HepG2 (cell line): ENCODE data around the gene TPST1.

Experiments
- AGO2 ChIP-seq: fragments of 200-400 bp; formaldehyde crosslinking; optimal IDR thresholded peaks from 2 replicates; pipeline ENCODE3; 2017; ENCODE audit warnings: mild to moderate bottlenecking, low read depth, low read length, moderate library complexity
- BCL6 ChIP-seq: IDR thresholded peaks from 2 replicates; pipeline ENCODE4 v1.6.1; 2016; ENCODE audit warnings: missing genetic modification reagents, missing compliant biosample characterization
- CEBPZ ChIP-seq: IDR thresholded peaks from 2 replicates; pipeline ENCODE4 v1.6.1; 2012; ENCODE audit warnings: low read length, improper control_type of control experiment
- MED8 ChIP-seq: sonication (generic); formaldehyde crosslinking; IDR thresholded peaks from 2 replicates; pipeline ENCODE4 v1.8.1; 2023; ENCODE audit warnings: mild to moderate bottlenecking, missing genetic modification reagents; ENCODE audit not compliant: insufficient replicate concordance
- TAF1 ChIP-seq: sonication (generic); formaldehyde crosslinking; IDR thresholded peaks from 2 replicates; pipeline ENCODE4 v1.4.0; 2020; ENCODE audit warnings: missing genetic modification reagents
- TCF7 ChIP-seq: sonication (generic); IDR thresholded peaks from 2 replicates; pipeline ENCODE4 v1.6.1; 2016; ENCODE audit warnings: antibody characterized with exemption, low read depth
- ZFX ChIP-seq: sonication (generic); formaldehyde crosslinking; IDR thresholded peaks from 2 replicates; pipeline ENCODE4 v1.4.0; 2020; ENCODE audit warnings: mild to moderate bottlenecking, low read depth, missing genetic modification reagents, moderate library complexity
- ZNF121 ChIP-seq: sonication (generic); formaldehyde crosslinking; IDR thresholded peaks from 2 replicates; pipeline ENCODE4 v1.5.0; 2020; ENCODE audit warnings: mild to moderate bottlenecking, missing genetic modification reagents
- ZNF230 ChIP-seq: sonication (generic); formaldehyde crosslinking; IDR thresholded peaks from 2 replicates; pipeline ENCODE4 v1.4.0; 2020; ENCODE audit warnings: mild to moderate bottlenecking, missing genetic modification reagents
- ZNF337 ChIP-seq: sonication (generic); formaldehyde crosslinking; IDR thresholded peaks from 2 replicates; pipeline ENCODE4 v1.5.1; 2020; ENCODE audit warnings: missing genetic modification reagents, low read depth, mild to moderate bottlenecking, borderline replicate concordance
- ZNF556 ChIP-seq: sonication (generic); formaldehyde crosslinking; IDR thresholded peaks from 2 replicates; pipeline ENCODE4 v1.4.0; 2020; ENCODE audit warnings: mild to moderate bottlenecking, missing genetic modification reagents, borderline replicate concordance
- ZNF644 ChIP-seq: IDR thresholded peaks from 2 replicates; pipeline ENCODE4 v1.6.1; 2016; ENCODE audit warnings: low read depth
- ZSCAN12 ChIP-seq: sonication (generic); formaldehyde crosslinking; IDR thresholded peaks from 2 replicates; pipeline ENCODE4 v1.9.0; 2021; ENCODE audit warnings: mild to moderate bottlenecking, missing genetic modification reagents

- TF ChIP-seq BCL6 (CRISPR knock-in tag) (no peak), CEBPZ (no peak), MED8 (CRISPR knock-in tag) (no peak), ZNF644 (no peak), ZNF556 (CRISPR knock-in tag) (no peak), ZNF121 (CRISPR knock-in tag) (no peak), ZNF230 (CRISPR knock-in tag) (no peak), AGO2 (no peak), ZFX (CRISPR knock-in tag) (no peak), TAF1 (CRISPR knock-in tag) (no peak), ZNF337 (CRISPR knock-in tag) (no peak), TCF7 (no peak), ZSCAN12 (CRISPR knock-in tag) (no peak)
These were observed 92.4 kb downstream of the TPST1 start for GRCh38 chr7:66297579-66297978.
